GDM1 (cell line): ENCODE results near the gene DOK4.

Experiments
- DNase-seq: peaks from one replicate; lab custom pipeline; 2025; lab: John Stamatoyannopoulos, UW

The DOK4 gene

DNA sequence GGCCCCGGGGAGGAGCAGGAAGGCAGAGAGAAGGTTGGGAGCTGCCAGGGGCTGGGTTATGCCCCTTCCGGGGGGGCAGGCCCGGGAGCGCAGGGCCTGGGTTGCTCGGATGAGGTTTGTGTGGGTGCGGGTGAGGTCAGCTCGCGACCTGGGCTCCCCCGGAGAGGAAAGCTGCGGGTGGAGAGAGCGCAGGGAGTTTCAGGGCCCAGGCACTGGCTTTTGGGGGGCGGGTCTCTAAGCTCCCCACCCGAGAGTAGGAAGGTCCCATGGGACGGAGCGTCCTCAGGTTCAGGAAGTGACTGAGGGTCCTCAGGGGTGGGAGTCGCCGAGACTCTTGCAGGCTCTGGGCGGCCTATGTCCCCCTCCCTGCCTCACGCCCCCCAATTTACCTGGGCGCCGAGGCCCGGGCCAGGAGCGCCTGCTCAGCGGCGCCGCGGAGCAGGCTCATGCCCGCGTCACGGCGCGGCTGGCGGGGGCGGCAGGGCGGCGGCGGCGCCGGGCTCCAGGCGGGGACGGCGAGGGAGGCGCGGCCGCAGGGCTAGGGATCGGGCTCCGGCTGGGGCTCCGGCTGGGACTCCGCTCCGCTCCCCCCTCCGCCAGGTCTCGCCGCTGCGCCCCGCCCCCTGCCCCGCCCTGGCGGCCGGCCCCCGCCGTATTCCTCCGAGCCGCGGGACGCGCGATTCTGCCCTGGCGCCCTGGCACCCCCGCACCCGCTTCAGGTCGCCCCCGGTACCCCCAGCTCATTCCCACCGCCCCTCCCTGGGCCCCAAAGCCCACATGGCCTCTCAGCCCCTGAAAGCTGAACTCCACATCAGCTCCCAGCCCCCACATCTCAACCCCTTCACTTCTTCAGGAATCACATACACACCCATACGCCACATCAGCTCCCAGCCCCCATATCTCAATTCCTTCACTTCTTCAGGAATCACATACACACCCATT is at the start of gene DOK4:
DOK4 (minus strand) TSS at position 578 of the 942 bp plus-strand sequence. CDS start 6,986 bp downstream, outside the sequence.
- DNase-seq, result peak; percentile 21

GRCh38 chr16:57535680-57536305 is 49.5 kb upstream of the DOK4 start:
- peak; percentile 74 for DNase-seq

- DNase-seq, result no peak
Observed at GRCh38 chr16:57534881-57535658, 48.8 kb upstream of the DOK4 start.

DNA sequence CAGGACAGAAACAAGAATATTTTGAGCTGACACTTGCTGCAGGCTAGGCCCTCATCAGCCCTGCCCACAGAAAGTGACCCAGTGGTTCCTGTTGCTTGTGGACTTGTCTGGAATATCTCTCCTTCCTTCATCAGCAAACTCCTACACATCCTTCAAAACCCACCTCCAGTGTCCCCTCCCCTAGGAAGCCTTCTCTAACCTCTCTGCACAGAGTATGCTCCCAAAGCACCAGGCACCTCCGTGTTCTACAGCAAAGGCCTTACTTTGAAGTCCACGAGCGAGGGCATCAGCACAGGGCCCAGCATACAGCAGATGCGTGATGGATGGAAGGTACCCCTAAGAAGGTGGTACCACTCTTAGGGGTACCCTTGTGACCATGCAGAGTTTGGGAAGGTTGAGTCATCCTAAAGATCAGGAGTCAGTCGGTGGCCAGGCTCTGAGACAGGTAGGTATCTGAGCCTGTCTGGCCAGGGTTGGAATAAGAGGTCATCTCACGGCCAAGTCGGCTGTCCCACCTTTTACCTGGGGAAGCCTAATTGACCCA is 48.1 kb upstream of the DOK4 start:
- no peak for DNase-seq

DNA sequence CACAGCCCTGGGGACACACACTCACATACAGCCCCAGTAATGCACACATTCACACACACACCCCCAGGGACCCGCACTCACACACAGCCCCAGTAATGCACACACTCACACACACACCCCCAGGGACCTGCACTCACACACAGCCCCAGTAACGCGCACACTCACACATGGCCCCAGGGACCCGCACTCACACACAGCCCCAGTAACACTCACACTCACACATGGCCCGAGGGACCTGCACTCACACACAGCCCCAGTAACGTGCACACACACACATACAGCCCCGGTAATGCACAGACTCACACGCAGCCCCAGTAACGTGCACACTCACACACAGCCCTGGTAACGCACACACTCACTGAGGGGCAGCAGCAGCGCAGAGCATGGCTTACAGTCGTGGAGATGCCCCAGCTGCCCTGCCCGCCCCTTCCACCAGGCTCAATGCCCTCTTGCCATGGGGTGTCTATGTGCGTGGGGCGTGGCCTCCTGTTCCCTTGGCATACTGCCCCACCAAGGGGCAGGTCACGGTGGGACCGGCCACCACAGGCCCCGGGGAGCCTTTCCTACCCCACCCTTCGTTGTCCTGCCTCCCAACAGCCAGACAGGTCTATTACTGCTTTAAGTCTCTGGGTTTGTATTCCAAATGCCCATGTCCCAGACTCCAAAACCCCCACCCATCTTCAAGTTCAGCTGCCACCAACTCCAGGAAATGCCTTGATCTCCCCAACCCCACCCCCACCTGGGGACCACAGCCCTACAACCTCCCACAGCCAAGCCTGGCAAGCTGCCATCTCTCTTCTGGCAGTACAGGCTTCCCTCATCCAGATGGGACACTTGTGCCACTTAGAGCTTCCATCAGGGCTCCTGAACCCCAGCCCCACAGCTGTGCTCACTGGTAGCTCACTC is 47.4 kb upstream of the DOK4 start:
- DNase-seq, result no peak

- DNase-seq, result no peak
Observed at GRCh38 chr16:57532266-57532625, 46.0 kb upstream of the DOK4 start.

- no peak for DNase-seq
Observed at GRCh38 chr16:57531635-57532265, 45.5 kb upstream of the DOK4 start.

DNA sequence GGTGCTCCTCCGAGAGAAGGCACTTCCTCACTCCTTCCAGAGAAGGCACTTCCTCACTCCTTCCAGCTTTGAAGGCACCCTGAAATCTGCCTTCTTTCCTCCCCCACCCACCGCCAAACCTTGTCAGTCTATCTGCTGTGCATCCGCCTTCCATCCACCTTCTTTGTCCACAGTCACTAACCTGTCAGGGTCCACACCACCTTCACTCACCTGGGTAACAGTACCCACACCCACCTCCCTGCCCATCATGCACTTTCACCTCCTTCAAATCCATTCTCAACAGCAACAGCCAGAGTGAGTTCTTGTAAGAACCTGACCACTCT is 44.9 kb upstream of the DOK4 start:
- DNase-seq, result no peak

GRCh38 chr16:57530522-57531252 is 44.4 kb upstream of the DOK4 start:
- DNase-seq, result no peak

- peak; percentile 40 for DNase-seq
Observed at GRCh38 chr16:57530104-57530521, 43.8 kb upstream of the DOK4 start.

GRCh38 chr16:57529391-57530103 is 43.3 kb upstream of the DOK4 start:
- no peak for DNase-seq

DNA sequence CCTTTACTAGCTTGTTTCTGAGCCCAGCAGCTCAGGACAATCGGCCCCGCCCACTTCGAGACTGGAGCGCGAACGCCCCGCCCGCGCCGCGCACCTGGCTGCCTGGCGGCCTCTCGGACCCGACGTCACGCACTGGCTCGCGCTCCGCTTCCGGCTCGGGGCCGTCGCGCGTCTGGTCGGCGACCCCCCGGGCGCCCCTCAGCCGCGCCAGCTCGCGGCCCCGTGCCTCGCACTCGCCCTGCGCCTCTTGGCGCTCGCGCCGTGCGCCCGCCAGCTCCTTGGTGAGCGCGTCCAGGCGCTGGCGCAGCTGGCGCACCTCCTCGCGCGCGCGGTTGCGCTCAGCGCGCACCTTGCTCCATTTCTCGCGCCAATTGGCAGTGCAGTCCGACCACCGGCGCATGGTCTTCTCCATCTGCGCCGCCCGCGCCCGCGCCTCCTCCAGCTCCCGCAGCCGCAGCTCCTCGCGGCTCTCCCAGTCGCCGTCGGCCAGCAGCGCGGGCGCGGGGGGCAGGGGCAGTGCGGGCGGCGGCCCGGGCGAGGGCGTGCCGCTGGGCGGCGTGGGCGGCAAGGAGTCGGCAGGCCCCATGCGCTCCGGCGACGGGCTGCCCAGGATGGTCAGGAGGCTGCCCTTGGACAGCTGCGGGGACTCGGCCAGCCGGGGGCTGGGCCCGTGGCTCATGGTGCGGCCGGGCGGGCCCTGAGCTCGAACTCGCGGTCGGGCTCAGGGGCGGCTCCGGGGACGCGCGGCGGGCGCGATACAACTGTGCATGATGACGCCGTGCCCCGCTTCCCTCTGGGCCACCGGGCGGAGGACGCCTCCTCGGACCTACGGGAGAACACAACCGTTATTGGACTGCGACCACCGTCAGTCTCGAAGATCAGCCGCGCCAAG is 42.5 kb upstream of the DOK4 start:
- no peak for DNase-seq

DNA sequence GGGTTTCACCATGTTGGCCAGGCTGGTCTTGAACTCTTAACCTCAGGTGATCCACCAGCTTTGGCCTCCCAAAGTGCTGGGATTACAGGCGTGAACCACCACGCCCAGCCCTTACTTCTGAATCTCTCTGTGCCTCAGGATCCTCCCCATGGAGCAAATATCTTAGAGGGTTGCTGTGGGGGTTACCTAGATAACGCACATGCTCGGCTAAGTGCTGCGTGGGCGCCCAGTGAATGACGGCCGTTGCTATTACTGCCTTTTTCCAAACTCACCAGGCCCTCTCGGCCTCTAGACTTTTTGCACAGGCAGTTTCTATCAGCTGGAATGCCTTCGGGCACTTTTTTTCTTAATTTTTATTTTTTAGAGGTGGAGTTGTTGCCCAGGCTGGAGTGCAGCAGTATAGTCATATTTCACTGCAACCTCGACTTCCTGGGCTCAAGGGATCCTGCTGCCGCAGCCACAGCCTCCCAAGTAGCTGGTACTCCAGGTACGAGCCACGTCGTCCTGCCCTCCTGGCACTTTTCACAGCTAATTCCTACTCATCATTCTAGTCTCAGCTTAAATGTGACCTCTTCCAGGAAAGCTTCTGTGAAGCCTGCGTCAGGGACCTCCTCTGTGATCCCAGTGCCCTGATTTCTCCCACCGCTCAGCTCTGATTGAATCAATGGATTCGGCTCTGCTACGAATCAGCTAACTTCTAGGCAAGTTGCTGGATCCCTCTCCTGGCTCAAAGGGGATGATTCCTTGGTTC is 41.5 kb upstream of the DOK4 start:
- no peak for DNase-seq

DNA sequence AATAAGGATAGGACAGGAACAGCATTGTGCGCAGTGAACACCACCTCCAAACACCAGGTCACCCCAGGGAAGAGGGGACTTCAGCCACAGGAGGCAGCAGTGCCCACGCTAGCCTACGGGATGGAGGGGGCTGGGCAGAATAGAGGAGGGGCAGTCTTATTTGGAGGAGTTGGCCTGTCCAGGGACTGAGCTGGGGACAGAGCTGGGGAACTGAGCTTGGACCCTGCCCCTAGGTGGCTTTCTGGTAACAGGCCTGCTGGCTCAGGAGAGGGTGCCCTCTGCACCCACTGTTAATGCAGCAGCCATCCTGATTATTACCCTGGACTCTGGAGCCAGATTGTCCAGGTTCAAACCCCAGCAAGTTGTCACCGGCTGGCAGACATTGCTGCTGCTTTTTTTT is 40.7 kb upstream of the DOK4 start:
- DNase-seq, result no peak

- no peak for DNase-seq
Observed at GRCh38 chr16:57526498-57526897, 40.2 kb upstream of the DOK4 start.

GRCh38 chr16:57525761-57526160 is 39.5 kb upstream of the DOK4 start:
- no peak for DNase-seq

GRCh38 chr16:57522960-57523359 is 36.7 kb upstream of the DOK4 start:
- no peak for DNase-seq
